ENCODE data around the gene URI1.

DNA sequence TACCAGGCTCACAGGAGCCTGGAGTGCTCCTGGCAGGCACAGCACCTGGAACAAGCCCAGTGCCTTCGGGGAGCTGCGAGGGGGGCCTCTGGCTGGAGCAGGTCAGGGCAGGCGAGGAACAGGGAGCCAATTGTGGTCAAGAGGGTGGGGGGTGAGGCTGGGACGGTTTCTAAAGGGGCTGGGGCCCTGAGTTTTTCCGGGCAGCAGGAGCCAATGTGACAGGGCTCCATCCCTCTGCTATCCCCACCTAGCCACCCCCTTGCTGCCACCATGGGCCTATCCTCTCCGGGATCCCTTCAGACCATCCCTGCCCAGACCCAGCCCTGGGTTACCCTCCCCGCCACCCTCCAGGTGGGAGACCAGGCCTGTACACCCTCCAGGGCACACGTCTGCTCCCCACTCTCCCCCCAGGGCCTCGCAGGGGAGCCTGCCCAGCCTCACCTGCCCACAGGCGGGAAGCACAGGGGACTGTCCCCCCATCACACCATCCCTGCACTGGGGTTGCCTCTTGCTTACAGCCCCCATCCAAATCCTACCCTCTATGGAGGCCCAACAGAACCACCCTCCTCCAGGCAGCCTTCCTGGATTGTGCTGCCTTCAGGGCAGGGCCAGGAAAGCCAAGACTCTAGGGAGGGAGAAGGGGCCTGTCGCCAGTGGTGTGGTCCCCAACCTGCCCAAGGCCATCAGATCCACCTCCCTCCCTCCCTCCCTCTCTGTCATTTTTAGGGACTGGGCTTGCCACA is 121.0 kb downstream of the URI1 start:
- TF ChIP-seq, protein P1, sequence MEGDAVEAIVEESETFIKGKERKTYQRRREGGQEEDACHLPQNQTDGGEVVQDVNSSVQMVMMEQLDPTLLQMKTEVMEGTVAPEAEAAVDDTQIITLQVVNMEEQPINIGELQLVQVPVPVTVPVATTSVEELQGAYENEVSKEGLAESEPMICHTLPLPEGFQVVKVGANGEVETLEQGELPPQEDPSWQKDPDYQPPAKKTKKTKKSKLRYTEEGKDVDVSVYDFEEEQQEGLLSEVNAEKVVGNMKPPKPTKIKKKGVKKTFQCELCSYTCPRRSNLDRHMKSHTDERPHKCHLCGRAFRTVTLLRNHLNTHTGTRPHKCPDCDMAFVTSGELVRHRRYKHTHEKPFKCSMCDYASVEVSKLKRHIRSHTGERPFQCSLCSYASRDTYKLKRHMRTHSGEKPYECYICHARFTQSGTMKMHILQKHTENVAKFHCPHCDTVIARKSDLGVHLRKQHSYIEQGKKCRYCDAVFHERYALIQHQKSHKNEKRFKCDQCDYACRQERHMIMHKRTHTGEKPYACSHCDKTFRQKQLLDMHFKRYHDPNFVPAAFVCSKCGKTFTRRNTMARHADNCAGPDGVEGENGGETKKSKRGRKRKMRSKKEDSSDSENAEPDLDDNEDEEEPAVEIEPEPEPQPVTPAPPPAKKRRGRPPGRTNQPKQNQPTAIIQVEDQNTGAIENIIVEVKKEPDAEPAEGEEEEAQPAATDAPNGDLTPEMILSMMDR (IDR thresholded peaks at IDR 0.05) = no peak
- TF ChIP-seq EZH2 (IDR thresholded peaks at IDR 0.05; ENCODE audit: borderline replicate concordance, insufficient read depth, low read depth, low read length, poor library complexity, severe bottlenecking) = no peak
